ENCODE data around the gene WDFY4. TPM values are rescaled to one million over a fixed set of nuclear protein-coding genes. Genes with fewer than 3 reads are reported as not detected.

The WDFY4 gene
- total and polyA plus RNA-seq, 2 experiments from 2014 or later = 0.14 TPM; not detected in 1

- H3K27me3 Mint-ChIP-seq (ENCODE audit: insufficient read depth, low read depth, poor library complexity) = peaks cover 4% of the 10 kb centered on the region
- ATAC-seq (no peak), DNase-seq (ENCODE audit: low spot score) (no peak)
- Histone ChIP-seq H3K27ac (ENCODE audit: low read depth) (no peak overlapping the region), H3K27me3 (ENCODE audit: insufficient read depth) (no peaks in the 10 kb centered on the region), H2AFZ (no peak overlapping the region), H3K4me3 (no peak overlapping the region), H3F3A (replicated peaks; ENCODE audit: low read depth) (no peaks in the 10 kb centered on the region), H3K36me3 (ENCODE audit: insufficient read depth) (no peaks in the 10 kb centered on the region), H4K20me1 (replicated peaks; ENCODE audit: insufficient read depth) (no peaks in the 10 kb centered on the region), H3K4me1 (ENCODE audit: insufficient read depth) (no peaks in the 10 kb centered on the region), H3K79me2 (replicated peaks; ENCODE audit: insufficient read depth) (no peaks in the 10 kb centered on the region), H3K4me2 (no peak overlapping the region), H3K9me2 (ENCODE audit: insufficient read depth) (peaks cover 3% of the 10 kb centered on the region; the same call in 1 of the 2 replicates)
- H3K27ac Mint-ChIP-seq = no peak overlapping the region
- H3K4me1 Mint-ChIP-seq = no peaks in the 10 kb centered on the region; the same call in 2 of the 3 replicates
- H3K36me3 Mint-ChIP-seq (ENCODE audit: low read depth) = no peaks in the 10 kb centered on the region; the same call in 2 of the 3 replicates
- no peak overlapping the region for H3K4me3 Mint-ChIP-seq
- no peaks in the 10 kb centered on the region; the same call in 2 of the 3 replicates for H3K9me3 Mint-ChIP-seq
- TF ChIP-seq ZNF331 (CRISPR knock-in tag; IDR thresholded peaks at IDR 0.05; ENCODE audit: low read depth) (no peak), REST (IDR thresholded peaks at IDR 0.05; ENCODE audit: unreplicated experiment) (no peak), CTCF (conservative IDR thresholded peaks at IDR 0.05; ENCODE audit: low read depth in 2 of 2) (no peak), EZH2phosphoT487 (IDR thresholded peaks at IDR 0.05; ENCODE audit: unreplicated experiment) (no peak)
Observed at GRCh38 chr10:48951707-48952106, 267.0 kb downstream of the WDFY4 start.

GRCh38 chr10:48957361-48958151, 272.9 kb downstream of the WDFY4 start:
- Histone ChIP-seq H3K79me2 (replicated peaks; ENCODE audit: insufficient read depth) (no peaks in the 10 kb centered on the region), H3K4me1 (ENCODE audit: insufficient read depth) (no peaks in the 10 kb centered on the region), H3K4me2 (no peak overlapping the region), H4K20me1 (replicated peaks; ENCODE audit: insufficient read depth) (no peaks in the 10 kb centered on the region), H3K36me3 (ENCODE audit: insufficient read depth) (no peaks in the 10 kb centered on the region), H3K4me3 (no peak overlapping the region), H2AFZ (no peak overlapping the region), H3F3A (replicated peaks; ENCODE audit: low read depth) (no peaks in the 10 kb centered on the region), H3K27me3 (ENCODE audit: insufficient read depth) (no peaks in the 10 kb centered on the region), H3K9me2 (ENCODE audit: insufficient read depth) (peaks cover 6% of the 10 kb centered on the region; the same call in 1 of the 2 replicates), H3K27ac (ENCODE audit: low read depth) (no peak overlapping the region)
- Mint-ChIP-seq H3K4me3 (no peak overlapping the region), H3K27ac (no peak overlapping the region), H3K9me3 (peaks cover 5% of the 10 kb centered on the region; the same call in 2 of the 3 replicates), H3K27me3 (ENCODE audit: insufficient read depth, low read depth, poor library complexity) (peaks cover 4% of the 10 kb centered on the region), H3K36me3 (ENCODE audit: low read depth) (no peaks in the 10 kb centered on the region; the same call in 2 of the 3 replicates), H3K4me1 (no peaks in the 10 kb centered on the region; the same call in 2 of the 3 replicates)
- no peak for DNase-seq (ENCODE audit: low spot score)
- ATAC-seq = no peak
- TF ChIP-seq JUNB (IDR thresholded peaks at IDR 0.05; ENCODE audit: unreplicated experiment) (no peak), REST (IDR thresholded peaks at IDR 0.05; ENCODE audit: unreplicated experiment) (no peak), STAT1 (IDR thresholded peaks at IDR 0.05; ENCODE audit: unreplicated experiment) (no peak), CTCF (conservative IDR thresholded peaks at IDR 0.05; ENCODE audit: low read depth in 2 of 2) (no peak), CREB1 (CRISPR knock-in tag; IDR thresholded peaks at IDR 0.05; ENCODE audit: low read depth) (no peak), ZNF331 (CRISPR knock-in tag; IDR thresholded peaks at IDR 0.05; ENCODE audit: low read depth) (no peak), EZH2phosphoT487 (IDR thresholded peaks at IDR 0.05; ENCODE audit: unreplicated experiment) (no peak), NANOG (IDR thresholded peaks at IDR 0.05; ENCODE audit: borderline replicate concordance) (no peak), POLR2AphosphoS5 (IDR thresholded peaks at IDR 0.05; ENCODE audit: low read depth) (no peak), ETS1 (IDR thresholded peaks at IDR 0.05) (no peak)
